ENCODE data around the gene C14orf180. TPM values are rescaled to one million over a fixed set of nuclear protein-coding genes. Genes with fewer than 3 reads are reported as not detected.
A peak's percentile ranks its signal among the peaks of the same experiment; 100 is the strongest.

C14orf180 gene
- total and polyA plus RNA-seq, 2 of the 8 experiments (the other 6 are each of a cell fraction or from before 2014, with no cell fraction given): not detected

- H3K9ac ChIP-seq (replicated peaks in 1 of 4; ENCODE audit: extremely low read depth in 1 of 4, low read depth in 3 of 4, low read length in 3 of 4): no peak overlapping the region
- 91% methylated on average over 23 of the region's 23 CpGs; no CpG with 5 or more reads in 1 of the 2 experiments for WGBS, 2 experiments (ENCODE audit: extremely low coverage in 1 of 2, insufficient coverage in 1 of 2, insufficient read length in 1 of 2, insufficient replicate concordance in 2 of 2, low coverage in 1 of 2, low lambda C conversion rate in 2 of 2, missing lambda C conversion rate in 1 of 2)
- CTCF ChIA-PET (ENCODE audit: partially characterized antibody): interaction anchor here (0.6 to 2.3 kb wide), 10 partner anchors 11 to 557 kb away, joined by 3 to 10 read pairs (median 3); no protein-coding TSS in a partner anchor
These were observed 17.7 kb upstream of the C14orf180 start for GRCh38 chr14:104561632-104562495.

More at GRCh38 chr14:104561632-104562495, 17.7 kb upstream of the C14orf180 start:
- Histone ChIP-seq H2AFZ (ENCODE audit: low read length) (no peak overlapping the region), H2BK12ac (ENCODE audit: low read depth, low read length) (no peak overlapping the region), H4K5ac (ENCODE audit: insufficient read length, low read depth, low read length) (no peak overlapping the region), H3K79me1 (ENCODE audit: low read depth, low read length) (no peaks in the 10 kb centered on the region), H3K4me2 (ENCODE audit: insufficient read depth in 1 of 2, low read depth in 2 of 2, low read length in 2 of 2) (no peak overlapping the region), H3K4me1 (replicated peaks in 1 of 4; ENCODE audit: control insufficient read depth in 3 of 4, insufficient read depth in 4 of 4, low read length in 3 of 4) (peaks cover 0 to 6% (median under 1%) of the 10 kb centered on the region in 4 experiments; a peak in 3 of 7 replicates), H3K56ac (replicated peaks; ENCODE audit: insufficient read length, low read depth, low read length) (no peak overlapping the region), H2BK20ac (ENCODE audit: low read length) (no peak overlapping the region), H3K9me3 (ENCODE audit: insufficient read depth in 2 of 2, low read depth in 1 of 2, low read length in 1 of 2) (no peaks in the 10 kb centered on the region), H4K20me1 (replicated peaks in 1 of 2; ENCODE audit: control insufficient read depth in 1 of 2, insufficient read depth in 2 of 2, low read length in 2 of 2) (peaks cover 0 to 4% of the 10 kb centered on the region in 2 experiments), H3K4ac (replicated peaks; ENCODE audit: insufficient read length, low read depth, low read length) (no peak overlapping the region), H3K36me3 (ENCODE audit: control insufficient read depth in 2 of 4, insufficient read depth in 4 of 4, low read length in 3 of 4) (no peaks in the 10 kb centered on the region), H4K91ac (replicated peaks; ENCODE audit: insufficient read length, low read length) (no peak overlapping the region), H3K27ac (ENCODE audit: low read depth, low read length) (no peak overlapping the region), H3K27me3 (replicated peaks in 1 of 4; ENCODE audit: control insufficient read depth in 3 of 4, extremely low read depth in 1 of 4, insufficient read depth in 3 of 4, low read length in 3 of 4) (no peaks in the 10 kb centered on the region; a peak in 2 of 7 replicates), H4K8ac (ENCODE audit: extremely low read depth, insufficient read depth, low read length) (peak overlapping the region; percentile 46; the same call in 1 of the 2 replicates), H3K18ac (ENCODE audit: extremely low read depth, low read length) (no peak overlapping the region), H2BK15ac (ENCODE audit: low read length) (no peak overlapping the region), H2BK5ac (ENCODE audit: low read depth, low read length) (no peak overlapping the region), H3K23ac (ENCODE audit: insufficient read length) (no peak overlapping the region), H3K79me2 (ENCODE audit: control insufficient read depth in 1 of 2, insufficient read depth in 2 of 2, low read length in 2 of 2) (no peaks in the 10 kb centered on the region), H2BK120ac (replicated peaks; ENCODE audit: low read depth, low read length) (no peak overlapping the region), H3K4me3 (ENCODE audit: extremely low read depth in 1 of 4, insufficient read depth in 2 of 4, low read depth in 3 of 4, low read length in 4 of 4) (no peak overlapping the region), H3K23me2 (ENCODE audit: low read depth, low read length) (no peaks in the 10 kb centered on the region), H2AK5ac (ENCODE audit: low read depth, low read length) (no peak overlapping the region), H3K14ac (ENCODE audit: insufficient read length) (no peak overlapping the region)
- POLR2A ChIA-PET (ENCODE audit: partially characterized antibody): no interaction called here
- DNase-seq (ENCODE audit: low read depth in 1 of 2, low spot score in 2 of 2): no peak
- TF ChIP-seq HDAC6 (IDR thresholded peaks at IDR 0.05; ENCODE audit: low read depth, low read length): no peak
- no peak for TF ChIP-seq PHF8 (conservative IDR thresholded peaks at IDR 0.05; ENCODE audit: low read depth, low read length)
- no peak for TF ChIP-seq JUND (IDR thresholded peaks at IDR 0.05; ENCODE audit: low read length)
- no peak for FAIRE-seq
